Vagina (tissue), 2 donors: ENCODE measurements around the gene CYP26B1.

Experiments used
- CTCF ChIP-seq, 3 experiments: fragments of 450-650 bp in 2 of 3; fragments of 200-600 bp in 1 of 3; sonication (generic) in 1 of 3; IDR thresholded peaks; one replicate each; pipeline ENCODE4 v1.5.1; 2017 to 2019; ENCODE audit warnings: antibody characterized with exemption in 3 of 3, mild to moderate bottlenecking in 2 of 3, moderate library complexity in 2 of 3
- POLR2A ChIP-seq, 2 donors: fragments of 450-650 bp; IDR thresholded peaks; one replicate each; pipeline ENCODE4 v1.6.1; 2017; ENCODE audit warnings: antibody characterized with exemption in 2 of 2, mild to moderate bottlenecking in 2 of 2, moderate library complexity in 2 of 2

GRCh38 chr2:72089028-72089427, 58.6 kb downstream of the CYP26B1 start:
- no peak for TF ChIP-seq CTCF (IDR thresholded peaks at IDR 0.05)
- TF ChIP-seq POLR2A (IDR thresholded peaks at IDR 0.05) = no peak
